GM23248 (cell line): ENCODE data around the gene CREB3L2. TPM values are rescaled to one million over a fixed set of nuclear protein-coding genes. Genes with fewer than 3 reads are reported as not detected.
A peak's percentile ranks its signal among the peaks of the same experiment; 100 is the strongest.

Experiments used
- DNase-seq: peaks from one replicate; pipeline ENCODE4 v3.0.0-alpha.2; 2015
- H2AFZ ChIP-seq: fragments of 200-600 bp; sonication (generic); 2 replicates; pipeline ENCODE4 v1.6.1; 2016; ENCODE audit warnings: antibody characterized with exemption
- H3F3A ChIP-seq: fragments of 200-600 bp; sonication (generic); 2 replicates; pipeline ENCODE4 v1.6.1; 2016; ENCODE audit warnings: mild to moderate bottlenecking, antibody characterized with exemption, mixed run types; ENCODE audit not compliant: insufficient read depth
- H3K27ac ChIP-seq: fragments of 200-600 bp; sonication (generic); 2 replicates; pipeline ENCODE4 v1.5.1; 2016; ENCODE audit warnings: mild to moderate bottlenecking
- H3K27me3 ChIP-seq: fragments of 200-600 bp; sonication (generic); replicated peaks from 2 replicates; pipeline ENCODE4 v1.6.1; 2016; ENCODE audit warnings: mild to moderate bottlenecking; ENCODE audit not compliant: insufficient read depth
- H3K36me3 ChIP-seq: fragments of 200-600 bp; sonication (generic); 2 replicates; pipeline ENCODE4 v1.6.1; 2016; ENCODE audit warnings: low read depth, mild to moderate bottlenecking
- H3K4me1 ChIP-seq: fragments of 200-600 bp; sonication (generic); 2 replicates; pipeline ENCODE4 v1.6.1; 2016; ENCODE audit warnings: mild to moderate bottlenecking; ENCODE audit not compliant: insufficient read depth
- H3K4me2 ChIP-seq: fragments of 200-600 bp; sonication (generic); one replicate; pipeline ENCODE4 v1.6.1; 2016; ENCODE audit warnings: mild to moderate bottlenecking; ENCODE audit not compliant: unreplicated experiment
- H3K4me3 ChIP-seq: fragments of 200-600 bp; sonication (generic); 2 replicates; pipeline ENCODE4 v1.5.1; 2016; ENCODE audit warnings: mild to moderate bottlenecking
- H3K79me2 ChIP-seq: fragments of 200-600 bp; sonication (generic); 2 replicates; pipeline ENCODE4 v1.6.1; 2016; ENCODE audit warnings: mild to moderate bottlenecking; ENCODE audit not compliant: insufficient read depth
- H3K9ac ChIP-seq: fragments of 200-600 bp; sonication (generic); 2 replicates; pipeline ENCODE4 v1.6.1; 2016; ENCODE audit warnings: mild to moderate bottlenecking
- H3K9me2 ChIP-seq: fragments of 200-600 bp; sonication (generic); 2 replicates; pipeline ENCODE4 v1.6.1; 2016; ENCODE audit warnings: mixed run types, mild to moderate bottlenecking, moderate library complexity; ENCODE audit not compliant: insufficient read depth
- H3K9me3 ChIP-seq: fragments of 200-600 bp; sonication (generic); one replicate; pipeline ENCODE4 v1.6.1; 2017; ENCODE audit warnings: low read depth
- H4K20me1 ChIP-seq: fragments of 200-600 bp; sonication (generic); 2 replicates; pipeline ENCODE4 v1.6.0; 2016; ENCODE audit not compliant: insufficient read depth
- EZH2 ChIP-seq: fragments of 200-600 bp; sonication (generic); IDR thresholded peaks from 2 replicates; pipeline ENCODE4 v1.6.1; 2018; ENCODE audit warnings: antibody characterized with exemption, mild to moderate bottlenecking; ENCODE audit not compliant: insufficient read depth, poor library complexity, severe bottlenecking
- EZH2phosphoT487 ChIP-seq: fragments of 200-600 bp; sonication (generic); IDR thresholded peaks from 2 replicates; pipeline ENCODE4 v1.6.1; 2018; ENCODE audit warnings: antibody characterized with exemption, moderate library complexity, mild to moderate bottlenecking, low read depth; ENCODE audit not compliant: insufficient read depth
- WGBS, 2 experiments: methylation state at CpG; one replicate each; pipeline ENCODE4 v1.1.6; 2015 to 2017; ENCODE audit warnings: low lambda C conversion rate in 2 of 2, low coverage in 1 of 2; ENCODE audit errors: missing lambda C conversion rate in 2 of 2; 5-methylcytosine and 5-hydroxymethylcytosine counted together
- in situ Hi-C: fragments of 300-500 bp; cut with MboI; formaldehyde crosslinking; loops from 2 replicates; pipeline ENCODE4 v1.15.0; 2020
- polyA plus RNA-seq: library from polyadenylated mRNA; unstranded; fragments of >200 nt; fragmentation: Nextera tagmentation; extraction: Ambion mirVana; gene quantifications from 2 replicates; pipeline ENCODE4 v1.2.1, GENCODE V29; 2016
- total RNA-seq: library from RNA; depleted of rRNA; stranded (reverse); fragments of >200 nt; shearing (Covaris generic); gene quantifications from 2 replicates; pipeline ENCODE4 v1.2.3, GENCODE V29; 2014

The CREB3L2 gene
- total and polyA plus RNA-seq, 2 experiments from 2014 or later: 43.7 to 53.7 TPM

GRCh38 chr7:137873979-137874777, 127.7 kb downstream of the CREB3L2 start:
- no peak overlapping the region for H3K4me3 ChIP-seq
- peaks cover 5% of the 10 kb centered on the region for H3K79me2 ChIP-seq
- no peaks in the 10 kb centered on the region for H4K20me1 ChIP-seq
- H3F3A ChIP-seq: peaks cover 85% of the 10 kb centered on the region
- H3K9me3 ChIP-seq: no peaks in the 10 kb centered on the region
- H3K27ac ChIP-seq: peak overlapping the region; percentile 93
- no peaks in the 10 kb centered on the region for H3K9me2 ChIP-seq
- WGBS, 2 experiments: 45 to 47% methylated on average over 7 of the region's 7 CpGs
- H3K4me2 ChIP-seq: peak overlapping the region; percentile 49
- peak; percentile 94 for DNase-seq
- peak overlapping the region; percentile 72 for H3K9ac ChIP-seq
- in situ Hi-C loops: no loop called here
- peaks cover 45% of the 10 kb centered on the region for H3K4me1 ChIP-seq
- TF ChIP-seq EZH2phosphoT487 (no peak), EZH2 (no peak)
- no peaks in the 10 kb centered on the region for H3K27me3 ChIP-seq
- H3K36me3 ChIP-seq: peaks cover 55% of the 10 kb centered on the region
- H2AFZ ChIP-seq: no peak overlapping the region

GRCh38 chr7:137873524-137873923, 128.4 kb downstream of the CREB3L2 start:
- H3K36me3 ChIP-seq: peaks cover 53% of the 10 kb centered on the region
- no peak overlapping the region for H3K4me3 ChIP-seq
- H3K9ac ChIP-seq: peak overlapping the region; percentile 72
- H3F3A ChIP-seq: peaks cover 80% of the 10 kb centered on the region
- H3K27me3 ChIP-seq: no peaks in the 10 kb centered on the region
- H4K20me1 ChIP-seq: no peaks in the 10 kb centered on the region
- no peaks in the 10 kb centered on the region for H3K9me2 ChIP-seq
- WGBS, 2 experiments: 54 to 69% methylated on average over 3 of the region's 3 CpGs
- no peak for TF ChIP-seq EZH2
- no peak for TF ChIP-seq EZH2phosphoT487
- peaks cover 39% of the 10 kb centered on the region for H3K4me1 ChIP-seq
- peak overlapping the region; percentile 49 for H3K4me2 ChIP-seq
- in situ Hi-C loops: no loop called here
- no peaks in the 10 kb centered on the region for H3K9me3 ChIP-seq
- H3K79me2 ChIP-seq: peaks cover 7% of the 10 kb centered on the region; the same call in 1 of the 2 replicates
- peak; percentile 85 for DNase-seq
- H2AFZ ChIP-seq: no peak overlapping the region
- peak overlapping the region; percentile 93 for H3K27ac ChIP-seq

GRCh38 chr7:137871170-137871915, 130.5 kb downstream of the CREB3L2 start:
- no peak overlapping the region for H3K9ac ChIP-seq
- 51 to 57% methylated on average over 7 of the region's 7 CpGs for WGBS, 2 experiments
- no peak for TF ChIP-seq EZH2phosphoT487
- TF ChIP-seq EZH2: no peak
- H3K9me3 ChIP-seq: no peaks in the 10 kb centered on the region
- no peak overlapping the region for H2AFZ ChIP-seq
- H3K27me3 ChIP-seq: no peaks in the 10 kb centered on the region
- peak; percentile 27 for DNase-seq
- H3K4me3 ChIP-seq: no peak overlapping the region
- in situ Hi-C loops: no loop called here
- peaks cover 35% of the 10 kb centered on the region for H3K4me1 ChIP-seq
- H3K36me3 ChIP-seq: peaks cover 57% of the 10 kb centered on the region
- H3K4me2 ChIP-seq: no peak overlapping the region
- H3K79me2 ChIP-seq: peaks cover 16% of the 10 kb centered on the region; the same call in 1 of the 2 replicates
- H3F3A ChIP-seq: peaks cover 73% of the 10 kb centered on the region
- H3K9me2 ChIP-seq: no peaks in the 10 kb centered on the region
- peak overlapping the region; percentile 29 for H3K27ac ChIP-seq
- H4K20me1 ChIP-seq: no peaks in the 10 kb centered on the region

GRCh38 chr7:137870684-137871083, 131.2 kb downstream of the CREB3L2 start:
- Histone ChIP-seq H3K4me2 (no peak overlapping the region), H3K79me2 (peaks cover 20% of the 10 kb centered on the region; the same call in 1 of the 2 replicates), H3F3A (peaks cover 73% of the 10 kb centered on the region), H3K9ac (no peak overlapping the region), H3K9me3 (no peaks in the 10 kb centered on the region), H3K4me3 (no peak overlapping the region), H2AFZ (no peak overlapping the region), H3K27ac (peak overlapping the region; percentile 29), H3K9me2 (no peaks in the 10 kb centered on the region), H3K4me1 (peaks cover 30% of the 10 kb centered on the region), H4K20me1 (no peaks in the 10 kb centered on the region), H3K36me3 (peaks cover 56% of the 10 kb centered on the region), H3K27me3 (no peaks in the 10 kb centered on the region)
- in situ Hi-C loops: no loop called here
- no peak for DNase-seq
- no peak for TF ChIP-seq EZH2phosphoT487
- TF ChIP-seq EZH2: no peak
